Measurements from ENCODE around the gene LHFPL2. TPM values are rescaled to one million over a fixed set of nuclear protein-coding genes. Genes with fewer than 3 reads are reported as not detected.
"Not testable (repeated sequence)": the region's sequence is repeated elsewhere in the genome, so short reads cannot be mapped to it uniquely, and the experiment has no call there.

The LHFPL2 gene
- total RNA-seq, 1 experiment from 2014 or later: 25.9 TPM

DNA sequence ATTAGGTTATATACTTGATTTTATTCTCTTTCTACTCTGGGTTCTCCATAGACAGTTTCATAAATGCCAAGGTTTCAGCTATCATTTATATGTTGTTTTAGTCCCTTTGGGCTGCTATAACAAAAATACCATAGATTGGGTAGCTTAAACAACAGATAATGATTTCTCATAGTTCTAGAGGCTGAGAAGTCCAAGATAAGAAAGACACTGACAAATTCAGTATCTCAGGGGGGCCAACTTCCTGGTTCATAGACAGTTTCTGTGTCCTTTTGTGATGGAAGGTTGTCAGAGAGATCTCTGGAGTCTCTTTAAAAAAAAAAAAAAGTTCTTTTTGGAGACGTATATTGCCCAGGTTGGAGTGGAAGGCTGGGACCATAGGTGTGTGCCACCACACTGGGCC is 174.8 kb downstream of the LHFPL2 start:
- no peak for DNase-seq (ENCODE audit: low read depth)

DNA sequence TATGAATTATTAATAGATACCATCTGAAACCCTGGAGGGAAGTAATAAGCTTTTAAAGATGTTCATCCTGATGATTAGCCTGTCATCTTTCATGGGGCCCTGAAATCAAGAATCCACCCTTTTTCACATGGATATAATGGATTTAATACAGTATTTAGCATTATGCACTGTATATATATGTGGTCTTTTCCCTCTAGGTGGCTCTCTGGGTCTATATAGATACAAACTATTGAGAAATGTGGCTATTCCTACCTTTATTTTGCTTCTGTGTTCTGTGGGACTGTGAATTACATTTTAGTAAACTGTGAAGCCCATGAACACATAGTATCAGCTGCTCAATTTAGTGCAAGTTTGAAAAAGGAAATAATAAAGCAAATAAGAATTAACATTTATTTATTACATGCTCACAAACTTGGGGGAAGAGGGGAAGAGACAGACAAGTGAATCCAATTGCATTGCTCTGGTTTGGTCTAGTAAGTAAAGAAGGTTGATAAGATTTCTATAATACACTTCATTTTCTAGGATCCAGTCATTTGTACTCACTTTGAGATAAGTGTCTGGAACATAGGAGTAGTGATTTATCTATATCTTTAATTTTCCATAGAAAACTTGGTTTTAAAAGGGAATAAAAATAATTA is 176.0 kb downstream of the LHFPL2 start:
- DNase-seq (ENCODE audit: low read depth): peak; percentile 27

DNA sequence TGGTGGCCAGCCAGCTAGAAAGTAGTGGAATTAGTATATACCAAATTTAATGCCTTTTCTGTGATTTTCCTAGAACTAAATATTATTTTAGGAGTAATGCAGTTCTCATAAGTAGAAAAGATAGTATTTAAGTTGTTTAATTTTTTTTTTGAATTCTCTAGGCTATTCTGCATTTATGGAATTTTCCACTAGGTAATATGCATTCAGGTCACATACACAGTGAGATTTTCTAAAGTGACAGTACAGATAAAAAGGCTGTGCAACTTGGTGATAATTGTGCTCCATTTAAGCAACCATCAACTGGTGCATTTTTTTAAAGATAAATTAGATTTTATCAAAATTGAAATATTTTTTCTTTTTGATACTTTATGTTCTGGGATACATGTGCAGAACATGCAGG is 176.7 kb downstream of the LHFPL2 start:
- no peak for DNase-seq (ENCODE audit: low read depth)

DNA sequence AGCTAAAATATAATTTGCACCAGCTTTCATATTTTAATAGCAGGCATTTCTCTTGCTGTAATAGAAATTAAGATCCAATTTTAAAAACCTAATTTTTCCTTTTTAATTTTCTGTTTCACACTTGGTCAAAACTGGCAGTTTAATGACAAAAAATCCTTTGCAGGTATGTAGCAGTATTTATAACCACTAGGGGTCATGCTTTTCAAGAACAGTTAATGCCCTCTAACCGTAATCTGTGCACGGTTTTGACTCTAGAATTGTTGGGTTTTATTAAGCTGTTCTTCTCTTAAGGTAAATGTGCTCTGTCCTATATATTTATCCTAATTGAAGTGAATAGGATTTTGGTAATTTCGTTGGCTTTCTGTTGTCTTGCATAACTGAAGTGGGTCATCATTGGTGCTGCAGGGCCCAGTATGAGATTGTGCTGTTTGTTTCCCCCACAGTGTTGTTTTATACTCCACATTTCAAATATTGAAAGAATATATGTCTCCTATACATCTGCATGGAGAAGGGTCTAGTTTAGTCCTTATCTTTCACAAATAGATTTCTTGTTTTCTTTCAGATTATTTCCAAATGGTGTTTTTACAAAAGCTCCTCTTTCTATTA is 180.7 kb downstream of the LHFPL2 start:
- DNase-seq (ENCODE audit: low read depth): peak; percentile 22

DNA sequence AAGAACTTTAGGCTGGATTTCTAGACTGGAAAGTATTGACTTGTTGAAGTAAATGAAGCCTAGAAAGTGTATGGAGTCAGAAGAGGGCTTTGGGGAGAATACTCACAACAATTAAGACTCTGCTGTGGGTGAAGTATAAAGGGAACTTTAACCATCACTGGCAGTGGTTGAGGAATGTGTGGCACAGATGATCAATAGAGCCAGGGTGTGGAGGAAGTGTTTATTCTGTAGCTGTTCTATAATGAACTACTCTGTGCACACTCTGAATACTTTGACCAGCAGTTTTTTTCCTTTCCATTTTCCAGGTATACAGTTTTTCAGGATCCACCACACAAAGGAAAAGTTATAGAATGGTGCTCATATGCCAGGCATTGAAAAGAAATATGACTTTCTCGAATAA is 181.4 kb downstream of the LHFPL2 start:
- no peak for DNase-seq (ENCODE audit: low read depth)

DNA sequence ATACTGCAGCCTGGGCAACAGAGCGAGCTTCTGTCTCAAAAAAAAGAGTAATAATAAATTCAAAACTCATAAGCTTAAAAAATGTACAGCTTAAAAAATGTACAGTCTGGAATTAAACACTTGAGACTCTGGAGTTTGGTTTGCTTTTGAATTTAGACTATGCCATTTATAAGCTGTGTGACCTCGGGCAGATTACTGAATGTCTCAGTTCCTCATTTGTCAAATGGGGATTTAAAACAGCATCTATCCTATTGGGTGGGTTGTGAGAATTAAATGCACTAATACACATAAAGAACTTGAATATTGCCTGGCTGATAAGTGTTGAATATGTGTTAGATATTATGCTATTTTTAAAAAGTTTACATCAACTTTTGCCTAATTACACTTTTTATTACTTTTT is 189.7 kb downstream of the LHFPL2 start:
- DNase-seq (ENCODE audit: low read depth): no peak

DNA sequence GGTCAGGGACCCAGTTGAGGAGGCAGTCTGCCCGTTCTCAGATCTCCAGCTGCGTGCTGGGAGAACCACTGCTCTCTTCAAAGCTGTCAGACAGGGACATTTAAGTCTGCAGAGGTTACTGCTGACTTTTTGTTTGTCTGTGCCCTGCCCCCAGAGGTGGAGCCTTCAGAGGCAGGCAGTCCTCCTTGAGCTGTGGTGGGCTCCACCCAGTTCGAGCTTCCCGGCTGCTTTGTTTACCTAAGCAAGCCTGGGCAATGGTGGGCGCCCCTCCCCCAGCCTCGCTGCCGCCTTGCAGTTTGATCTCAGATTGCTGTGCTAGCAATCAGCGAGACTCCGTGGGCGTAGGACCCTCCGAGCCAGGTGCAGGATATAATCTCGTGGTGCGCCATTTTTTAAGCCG is 191.1 kb downstream of the LHFPL2 start:
- not testable (repeated sequence) for DNase-seq (ENCODE audit: low read depth)

DNA sequence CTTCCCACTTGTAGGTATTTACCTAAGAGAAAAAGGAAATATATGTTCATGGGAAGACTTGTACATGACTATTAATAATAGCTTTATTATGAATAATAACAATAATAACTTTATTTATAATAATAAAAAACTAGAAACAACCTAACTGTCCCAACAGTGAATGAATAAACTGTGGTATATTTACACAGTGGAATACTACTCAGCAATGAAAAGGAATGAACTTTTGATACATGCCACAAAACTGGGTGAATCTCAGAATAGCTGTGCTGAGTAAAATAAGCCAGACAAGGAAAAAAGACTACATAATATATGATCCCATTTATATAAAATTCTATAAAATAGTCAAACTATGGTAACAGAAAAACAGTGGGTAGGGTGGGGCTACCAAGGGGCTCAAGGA is 199.5 kb downstream of the LHFPL2 start:
- no peak for DNase-seq (ENCODE audit: low read depth)

DNA sequence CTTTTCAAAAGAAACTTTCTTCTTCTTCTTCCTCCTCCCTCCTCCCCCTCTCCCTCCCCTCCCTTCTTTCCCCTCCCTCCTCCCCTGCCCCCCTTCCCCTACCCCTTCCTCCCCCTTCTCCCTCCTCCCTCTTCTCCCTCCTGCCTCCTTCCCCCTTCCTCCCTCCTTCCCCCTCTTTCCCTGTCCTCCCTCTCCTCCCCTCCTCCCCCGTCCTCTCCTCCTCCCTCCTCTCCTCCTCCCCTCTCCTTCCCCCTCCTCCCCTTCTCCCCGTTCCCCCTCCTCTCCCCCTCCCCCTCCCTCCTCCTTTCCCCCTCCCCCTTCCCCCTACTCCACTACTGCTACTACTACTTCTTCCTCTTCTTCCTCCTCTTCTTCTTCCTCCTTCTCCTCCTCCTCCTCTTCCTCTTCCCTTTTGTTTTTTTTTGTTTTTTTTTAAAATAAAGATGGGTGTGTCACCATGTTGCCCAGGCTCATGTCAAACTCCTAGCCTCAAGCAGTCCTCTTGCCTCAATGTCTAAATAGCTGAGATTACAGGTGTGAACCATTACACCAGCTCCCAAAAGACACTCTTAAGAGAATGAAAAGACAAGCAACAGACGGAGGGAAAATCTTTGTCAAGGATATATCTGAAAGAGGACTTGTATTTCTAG is 200.7 kb downstream of the LHFPL2 start:
- DNase-seq (ENCODE audit: low read depth): no peak
